Mesothelial cell of epicardium (in vitro differentiated cells): ENCODE results near the gene TYK2. TPM values are rescaled to one million over a fixed set of nuclear protein-coding genes. Genes with fewer than 3 reads are reported as not detected.
A peak's percentile ranks its signal among the peaks of the same experiment; 100 is the strongest.

Source experiments
- DNase-seq, 2 experiments: peaks; one replicate each; pipeline ENCODE4 v3.0.0; 2021; ENCODE audit warnings: low spot score in 2 of 2; ENCODE audit not compliant: unreplicated experiment in 2 of 2
- H3K27ac Mint-ChIP-seq: 2 replicates; pipeline ENCODE4 v1.8.0; 2021; ENCODE audit warnings: mixed read lengths
- H3K27me3 Mint-ChIP-seq: 2 replicates; pipeline ENCODE4 v1.8.0; 2021; ENCODE audit warnings: low read depth, mixed read lengths
- H3K36me3 Mint-ChIP-seq: 2 replicates; pipeline ENCODE4 v1.8.0; 2021; ENCODE audit warnings: mixed read lengths
- H3K4me1 Mint-ChIP-seq: 2 replicates; pipeline ENCODE4 v1.8.0; 2021; ENCODE audit warnings: mixed read lengths
- H3K4me3 Mint-ChIP-seq: 2 replicates; pipeline ENCODE4 v1.8.0; 2021; ENCODE audit warnings: mild to moderate bottlenecking, moderate library complexity, mixed read lengths
- H3K9me3 Mint-ChIP-seq: 2 replicates; pipeline ENCODE4 v1.8.0; 2021; ENCODE audit warnings: mixed read lengths
- total RNA-seq: library from RNA; stranded (reverse); gene quantifications from 3 replicates; pipeline ENCODE4 v1.2.1, GENCODE V29; 2021
- TF ChIP-seq, protein P1 (sequence below): fragments of 200-600 bp; sonication (generic); IDR thresholded peaks from one replicate; pipeline ENCODE4 v1.5.0; 2021; ENCODE audit warnings: antibody characterized with exemption; ENCODE audit not compliant: unreplicated experiment

TYK2 gene
- total RNA-seq, 1 donor from 2014 or later: 142 TPM

DNA sequence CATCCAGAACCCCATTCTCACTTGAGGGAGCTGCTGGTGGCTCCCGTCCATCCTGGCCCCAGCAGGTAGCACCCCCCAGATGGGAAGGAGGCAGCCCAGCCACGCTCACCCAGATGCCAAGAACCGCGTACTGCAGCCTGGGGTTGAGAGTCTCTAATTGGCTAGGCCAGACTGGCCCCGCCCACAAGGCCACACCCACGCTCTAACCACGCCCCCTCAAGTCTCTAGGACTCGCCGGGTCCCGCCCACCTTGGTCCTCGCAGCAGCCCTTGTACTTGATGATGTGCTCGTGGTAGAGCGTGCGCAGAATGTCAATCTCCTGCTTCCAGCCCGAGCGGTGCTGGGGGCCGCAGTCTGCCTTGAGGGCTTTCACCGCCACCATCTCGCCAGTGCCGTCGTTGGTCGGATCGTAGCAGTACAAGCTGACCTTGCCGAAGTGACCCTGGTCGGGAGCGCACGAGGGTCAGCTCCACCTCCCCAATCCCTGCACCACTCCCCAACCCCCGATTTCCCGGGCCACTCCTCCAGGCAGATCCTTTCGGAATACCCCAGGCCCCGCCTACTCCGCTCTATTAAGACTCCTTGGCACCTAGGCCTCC is 26.5 kb downstream of the TYK2 start:
- DNase-seq: peak; percentile 54 to 82
- peaks cover 22% of the 10 kb centered on the region for H3K36me3 Mint-ChIP-seq
- H3K27me3 Mint-ChIP-seq: no peaks in the 10 kb centered on the region
- H3K9me3 Mint-ChIP-seq: no peaks in the 10 kb centered on the region
- peak overlapping the region; percentile 59 for H3K4me3 Mint-ChIP-seq
- no peak overlapping the region for H3K27ac Mint-ChIP-seq
- TF ChIP-seq, protein P1, sequence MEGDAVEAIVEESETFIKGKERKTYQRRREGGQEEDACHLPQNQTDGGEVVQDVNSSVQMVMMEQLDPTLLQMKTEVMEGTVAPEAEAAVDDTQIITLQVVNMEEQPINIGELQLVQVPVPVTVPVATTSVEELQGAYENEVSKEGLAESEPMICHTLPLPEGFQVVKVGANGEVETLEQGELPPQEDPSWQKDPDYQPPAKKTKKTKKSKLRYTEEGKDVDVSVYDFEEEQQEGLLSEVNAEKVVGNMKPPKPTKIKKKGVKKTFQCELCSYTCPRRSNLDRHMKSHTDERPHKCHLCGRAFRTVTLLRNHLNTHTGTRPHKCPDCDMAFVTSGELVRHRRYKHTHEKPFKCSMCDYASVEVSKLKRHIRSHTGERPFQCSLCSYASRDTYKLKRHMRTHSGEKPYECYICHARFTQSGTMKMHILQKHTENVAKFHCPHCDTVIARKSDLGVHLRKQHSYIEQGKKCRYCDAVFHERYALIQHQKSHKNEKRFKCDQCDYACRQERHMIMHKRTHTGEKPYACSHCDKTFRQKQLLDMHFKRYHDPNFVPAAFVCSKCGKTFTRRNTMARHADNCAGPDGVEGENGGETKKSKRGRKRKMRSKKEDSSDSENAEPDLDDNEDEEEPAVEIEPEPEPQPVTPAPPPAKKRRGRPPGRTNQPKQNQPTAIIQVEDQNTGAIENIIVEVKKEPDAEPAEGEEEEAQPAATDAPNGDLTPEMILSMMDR: no peak
- peaks cover 7% of the 10 kb centered on the region for H3K4me1 Mint-ChIP-seq

DNA sequence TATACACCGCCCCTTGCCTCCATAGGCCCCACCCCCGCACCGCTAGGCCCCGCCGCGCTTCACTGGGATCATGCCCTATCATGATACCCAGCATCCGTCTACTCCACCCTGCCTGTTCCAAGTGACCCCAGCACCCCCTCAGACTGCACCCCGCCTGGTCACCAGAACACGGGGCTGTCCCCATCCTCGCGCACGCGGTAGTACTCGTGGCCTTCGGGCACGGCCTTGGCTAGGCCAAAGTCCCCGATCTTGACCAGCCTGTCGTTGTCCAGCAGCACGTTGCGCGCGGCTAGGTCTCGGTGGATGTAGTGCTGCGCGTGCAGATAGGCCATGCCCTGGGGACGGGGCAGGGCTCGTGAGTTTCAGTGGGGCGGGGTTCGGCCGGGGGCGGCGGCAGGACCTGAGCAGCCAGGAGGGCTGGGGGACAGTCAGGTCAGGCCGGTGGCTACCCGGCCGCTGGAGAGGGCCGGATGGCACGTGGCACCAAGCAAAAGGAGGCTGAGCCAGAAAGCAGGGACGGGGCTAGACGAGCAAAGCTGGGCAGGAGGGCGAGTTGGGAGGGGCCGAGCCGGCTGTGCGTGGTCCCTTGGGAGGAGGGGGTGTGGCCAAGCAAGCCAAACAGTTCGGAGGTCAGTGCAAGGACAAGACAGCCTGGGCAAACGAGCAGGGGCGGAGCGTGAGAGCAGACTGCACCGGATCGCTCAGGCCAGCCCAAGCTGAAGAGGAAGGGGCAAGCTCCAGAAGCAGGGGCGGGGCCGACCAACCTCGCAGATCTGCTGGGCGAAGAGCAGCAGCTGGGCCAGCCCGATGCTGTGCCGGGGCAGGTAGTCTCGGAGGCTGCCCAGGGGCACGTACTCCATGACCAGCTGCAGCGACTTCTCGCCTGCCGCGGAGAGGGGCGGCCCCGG is 27.4 kb downstream of the TYK2 start:
- H3K4me3 Mint-ChIP-seq: peak overlapping the region; percentile 59
- peaks cover 7% of the 10 kb centered on the region for H3K4me1 Mint-ChIP-seq
- no peaks in the 10 kb centered on the region for H3K9me3 Mint-ChIP-seq
- peak in 1 of 2 experiments; percentile 44 for DNase-seq
- H3K27me3 Mint-ChIP-seq: no peaks in the 10 kb centered on the region
- TF ChIP-seq, protein P1: no peak
- H3K36me3 Mint-ChIP-seq: peaks cover 22% of the 10 kb centered on the region
- H3K27ac Mint-ChIP-seq: peak overlapping the region; percentile 30

DNA sequence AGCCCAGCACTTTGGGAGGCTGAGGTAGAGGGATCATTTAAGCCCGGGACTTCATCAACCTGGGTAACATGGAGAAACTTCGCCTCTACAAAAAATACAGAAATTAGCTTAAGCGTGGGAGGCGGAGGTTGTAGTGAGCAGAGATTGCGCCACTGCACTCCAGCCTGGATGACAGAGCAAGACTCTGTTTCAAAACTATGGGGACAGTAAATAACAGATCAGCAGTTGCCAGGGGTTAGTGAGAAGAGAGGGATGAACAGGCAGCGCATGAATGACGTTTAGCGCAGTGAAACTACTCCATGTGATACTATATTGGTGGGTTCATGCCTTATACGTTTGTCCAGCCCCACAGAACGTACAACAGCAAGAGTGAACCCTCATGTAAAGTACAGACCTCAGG is 33.9 kb downstream of the TYK2 start:
- Mint-ChIP-seq H3K4me1 (no peaks in the 10 kb centered on the region), H3K4me3 (no peak overlapping the region), H3K27ac (no peak overlapping the region), H3K36me3 (peaks cover 2% of the 10 kb centered on the region), H3K27me3 (no peaks in the 10 kb centered on the region), H3K9me3 (no peaks in the 10 kb centered on the region)
- no peak for DNase-seq
- TF ChIP-seq, protein P1: no peak

DNA sequence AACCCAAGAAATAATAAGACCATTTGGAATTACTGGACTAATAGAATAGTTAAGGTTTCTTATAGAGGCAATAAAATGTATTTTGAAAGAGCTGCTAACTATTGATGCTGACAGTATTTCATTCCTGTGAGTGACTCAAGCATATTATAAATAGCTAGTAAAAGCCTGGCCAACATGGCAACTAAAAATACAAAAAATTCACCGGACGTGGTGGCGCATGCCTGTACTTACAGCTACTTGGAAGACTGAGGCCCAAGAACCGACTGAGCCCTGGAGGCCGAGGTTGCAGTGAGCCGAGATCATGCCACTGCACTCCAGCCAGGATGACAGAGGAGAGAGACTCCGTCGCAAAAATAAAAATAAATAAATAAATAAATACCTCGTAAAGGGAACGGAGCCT is 35.6 kb downstream of the TYK2 start:
- Mint-ChIP-seq H3K27ac (no peak overlapping the region), H3K27me3 (no peaks in the 10 kb centered on the region), H3K4me3 (no peak overlapping the region), H3K36me3 (no peaks in the 10 kb centered on the region), H3K4me1 (no peaks in the 10 kb centered on the region), H3K9me3 (no peaks in the 10 kb centered on the region)
- no peak for DNase-seq
- TF ChIP-seq, protein P1: no peak

DNA sequence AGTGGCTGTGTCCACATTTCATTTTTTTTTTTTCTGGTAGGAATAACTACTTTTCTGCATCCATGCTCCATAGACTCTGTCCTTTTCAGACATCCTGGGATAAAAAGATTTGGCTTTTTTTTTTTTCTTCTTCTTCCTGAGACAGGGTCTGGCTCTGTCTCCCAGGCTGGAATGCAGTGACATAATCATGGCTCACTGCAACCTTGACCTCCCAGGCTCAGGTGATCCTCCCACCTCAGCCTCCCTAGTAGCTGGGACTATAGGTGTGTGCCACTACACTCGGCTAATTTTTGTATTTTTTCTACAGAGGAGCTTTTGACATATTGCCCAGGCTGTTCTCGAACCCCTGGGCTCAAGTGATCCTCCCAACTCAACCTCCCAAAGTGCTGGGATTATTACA is 36.9 kb downstream of the TYK2 start:
- no peaks in the 10 kb centered on the region for H3K27me3 Mint-ChIP-seq
- no peaks in the 10 kb centered on the region for H3K36me3 Mint-ChIP-seq
- H3K9me3 Mint-ChIP-seq: no peaks in the 10 kb centered on the region
- H3K27ac Mint-ChIP-seq: no peak overlapping the region
- DNase-seq: no peak
- TF ChIP-seq, protein P1: no peak
- no peaks in the 10 kb centered on the region for H3K4me1 Mint-ChIP-seq
- H3K4me3 Mint-ChIP-seq: no peak overlapping the region
